BJ (cell line): Measurements from ENCODE around the gene SHLD1. TPM values are rescaled to one million over a fixed set of nuclear protein-coding genes. Genes with fewer than 3 reads are reported as not detected.

Experiments used
- CTCF ChIA-PET: fragments of 350-600 bp; formaldehyde crosslinking; extraction: SDS; loops from one replicate; lab custom pipeline; 2021; ENCODE audit warnings: antibody characterized with exemption, inconsistent platforms; lab: Yijun Ruan, JAX
- POLR2A ChIA-PET: fragments of 300-600 bp; sonication (Branson Sonifier 250); formaldehyde crosslinking; extraction: SDS; loops from one replicate; lab custom pipeline; 2021; ENCODE audit warnings: antibody characterized with exemption; lab: Charles Lee
- DNase-seq: peaks from one replicate; pipeline ENCODE4 v3.0.0-alpha.2; 2011; ENCODE audit warnings: low read depth
- H3K27me3 ChIP-seq: 2 replicates; pipeline ENCODE4 v1.6.0; 2011; ENCODE audit warnings: low read length; ENCODE audit not compliant: control insufficient read depth, insufficient read depth
- H3K36me3 ChIP-seq: 2 replicates; pipeline ENCODE4 v1.5.1; 2011; ENCODE audit warnings: low read length; ENCODE audit not compliant: control insufficient read depth, insufficient read depth
- H3K4me3 ChIP-seq: 2 replicates; pipeline ENCODE4 v1.5.1; 2011; ENCODE audit warnings: low read depth, mild to moderate bottlenecking, control low read depth, low read length
- polyA plus RNA-seq: library from polyadenylated mRNA; depleted of rRNA; stranded (reverse); fragments of >200 nt; gene quantifications from 2 replicates; pipeline ENCODE4 v1.2.3, GENCODE V29; 2011
- TF ChIP-seq, protein P1 (sequence below): IDR thresholded peaks from 2 replicates; pipeline ENCODE4 v1.5.1; 2011; ENCODE audit warnings: low read depth, mild to moderate bottlenecking, control low read depth, inconsistent platforms, low read length, moderate library complexity; ENCODE audit not compliant: insufficient read depth

The SHLD1 gene
- polyA plus RNA-seq, 1 experiment: 2.0 TPM

DNA sequence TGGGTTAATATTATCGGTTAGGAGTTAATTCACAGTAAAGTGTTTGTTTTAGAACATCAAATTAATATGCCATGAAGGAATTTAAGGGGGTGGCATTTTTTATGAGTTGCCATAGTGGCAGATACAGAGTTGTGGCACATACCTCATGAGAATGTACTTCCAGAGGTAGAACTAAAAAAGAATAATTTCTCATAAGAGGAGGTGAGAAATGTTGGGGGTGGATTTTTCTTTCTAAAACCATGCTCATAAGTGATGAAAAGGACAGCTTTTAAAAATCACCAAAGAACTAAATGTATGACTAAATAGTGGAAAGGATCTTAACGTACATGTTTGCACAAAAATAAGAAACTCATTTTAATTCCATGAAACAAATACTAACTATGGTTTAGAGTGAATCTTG is 58.7 kb downstream of the SHLD1 start:
- TF ChIP-seq, protein P1, sequence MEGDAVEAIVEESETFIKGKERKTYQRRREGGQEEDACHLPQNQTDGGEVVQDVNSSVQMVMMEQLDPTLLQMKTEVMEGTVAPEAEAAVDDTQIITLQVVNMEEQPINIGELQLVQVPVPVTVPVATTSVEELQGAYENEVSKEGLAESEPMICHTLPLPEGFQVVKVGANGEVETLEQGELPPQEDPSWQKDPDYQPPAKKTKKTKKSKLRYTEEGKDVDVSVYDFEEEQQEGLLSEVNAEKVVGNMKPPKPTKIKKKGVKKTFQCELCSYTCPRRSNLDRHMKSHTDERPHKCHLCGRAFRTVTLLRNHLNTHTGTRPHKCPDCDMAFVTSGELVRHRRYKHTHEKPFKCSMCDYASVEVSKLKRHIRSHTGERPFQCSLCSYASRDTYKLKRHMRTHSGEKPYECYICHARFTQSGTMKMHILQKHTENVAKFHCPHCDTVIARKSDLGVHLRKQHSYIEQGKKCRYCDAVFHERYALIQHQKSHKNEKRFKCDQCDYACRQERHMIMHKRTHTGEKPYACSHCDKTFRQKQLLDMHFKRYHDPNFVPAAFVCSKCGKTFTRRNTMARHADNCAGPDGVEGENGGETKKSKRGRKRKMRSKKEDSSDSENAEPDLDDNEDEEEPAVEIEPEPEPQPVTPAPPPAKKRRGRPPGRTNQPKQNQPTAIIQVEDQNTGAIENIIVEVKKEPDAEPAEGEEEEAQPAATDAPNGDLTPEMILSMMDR: no peak
- ChIA-PET CTCF (interaction anchor here (0.6 to 1.6 kb wide), 2 partner anchors 17 to 26 kb away, joined by 3 to 7 read pairs; no protein-coding TSS in a partner anchor), POLR2A (no interaction called here)
- no peaks in the 10 kb centered on the region for H3K36me3 ChIP-seq
- H3K27me3 ChIP-seq: no peaks in the 10 kb centered on the region
- no peak overlapping the region for H3K4me3 ChIP-seq
- no peak for DNase-seq

DNA sequence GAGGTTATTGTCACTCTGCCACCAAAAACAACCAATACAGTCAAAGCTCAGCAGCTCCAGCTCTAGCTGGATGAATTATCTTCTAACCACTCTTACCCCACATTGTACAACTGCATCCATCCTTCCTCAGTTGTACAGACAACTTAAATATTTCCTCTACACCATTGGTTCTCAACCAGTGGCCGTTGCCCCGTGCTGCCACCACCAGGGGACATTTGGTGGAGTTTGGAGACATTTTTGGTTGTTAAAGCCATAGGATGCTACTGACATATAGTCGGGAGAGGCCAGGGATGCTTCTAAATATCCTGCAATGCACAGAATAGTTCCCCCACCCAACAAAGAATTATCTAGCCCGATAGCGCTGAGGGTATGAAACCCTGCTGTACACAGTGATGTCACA is 59.3 kb downstream of the SHLD1 start:
- TF ChIP-seq, protein P1: no peak
- POLR2A ChIA-PET: no interaction called here
- H3K4me3 ChIP-seq: no peak overlapping the region
- no peak for DNase-seq
- H3K36me3 ChIP-seq: no peaks in the 10 kb centered on the region
- H3K27me3 ChIP-seq: no peaks in the 10 kb centered on the region
- CTCF ChIA-PET: interaction anchor here (1.6 kb wide), 1 partner anchor 26 kb away, joined by 7 read pairs; no protein-coding TSS in a partner anchor

DNA sequence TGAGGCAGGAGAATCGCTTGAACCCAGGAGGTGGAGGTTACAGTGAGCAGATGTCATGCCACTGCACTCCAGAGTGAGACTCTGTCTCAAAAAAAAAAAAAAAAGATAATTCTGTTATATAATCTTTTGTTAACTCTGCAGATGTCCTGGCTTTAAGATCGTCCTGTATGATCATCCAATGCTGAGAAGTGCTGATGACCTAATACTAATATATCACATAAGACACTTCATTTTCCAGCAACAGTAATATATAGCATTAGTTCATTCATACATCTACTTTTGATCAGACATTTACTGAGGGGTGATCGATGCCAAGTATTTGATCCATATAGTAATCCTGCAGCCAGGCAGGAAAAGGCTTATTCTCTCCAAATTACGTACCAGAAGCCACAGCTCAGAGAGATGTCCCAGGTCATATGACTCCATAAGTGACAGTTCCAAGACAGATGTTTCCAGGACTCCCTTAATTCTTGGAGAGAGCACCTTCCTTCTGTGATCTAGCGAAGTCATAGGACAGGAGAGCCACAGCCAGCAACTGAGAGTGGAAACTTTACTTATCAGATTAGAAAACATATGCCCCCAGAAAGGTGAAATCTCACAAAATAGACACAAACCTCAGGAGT is 60.7 kb downstream of the SHLD1 start:
- Histone ChIP-seq H3K4me3 (no peak overlapping the region), H3K36me3 (no peaks in the 10 kb centered on the region), H3K27me3 (no peaks in the 10 kb centered on the region)
- DNase-seq: no peak
- TF ChIP-seq, protein P1: no peak
- CTCF ChIA-PET: no interaction called here
- POLR2A ChIA-PET: no interaction called here

DNA sequence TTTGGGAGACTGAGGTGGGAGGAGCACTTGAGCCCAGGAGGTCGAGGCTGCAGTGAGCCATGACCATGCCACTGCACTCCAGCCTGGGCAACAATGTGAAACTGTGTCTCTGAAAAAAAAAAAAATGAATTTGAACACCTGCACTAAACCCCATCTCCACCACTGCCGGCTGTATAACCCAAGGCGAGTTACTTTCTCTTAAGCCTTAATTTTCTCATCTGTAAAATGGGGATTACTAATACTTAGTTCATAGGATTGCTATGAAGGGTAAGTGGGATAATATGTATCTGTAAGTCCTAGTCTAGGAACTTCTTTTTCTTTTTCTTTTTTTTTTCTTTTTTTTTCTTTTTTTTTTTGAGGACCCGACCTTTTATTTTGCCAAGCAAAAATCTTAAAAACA is 61.5 kb downstream of the SHLD1 start:
- no peaks in the 10 kb centered on the region for H3K27me3 ChIP-seq
- no peak for DNase-seq
- no peaks in the 10 kb centered on the region for H3K36me3 ChIP-seq
- ChIA-PET POLR2A (no interaction called here), CTCF (no interaction called here)
- TF ChIP-seq, protein P1: no peak
- H3K4me3 ChIP-seq: no peak overlapping the region

DNA sequence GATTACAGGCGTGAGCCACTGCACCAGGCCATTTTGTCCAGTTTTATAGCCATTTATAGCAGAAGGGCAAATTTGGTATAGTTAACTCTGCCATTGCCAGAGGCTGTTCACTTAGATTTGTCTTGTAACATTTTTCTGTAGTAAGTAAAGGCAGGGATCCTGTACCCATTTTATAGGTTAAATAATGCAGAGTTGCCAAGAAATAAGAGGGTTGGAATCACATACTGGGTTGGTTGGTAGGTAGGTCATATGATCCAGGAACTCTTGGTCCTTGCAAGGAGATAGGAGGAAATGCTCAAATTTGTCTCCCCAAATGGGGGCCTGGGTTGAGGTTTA is 68.1 kb downstream of the SHLD1 start:
- TF ChIP-seq, protein P1: no peak
- no peaks in the 10 kb centered on the region for H3K36me3 ChIP-seq
- no peak for DNase-seq
- CTCF ChIA-PET: no interaction called here
- H3K4me3 ChIP-seq: no peak overlapping the region
- POLR2A ChIA-PET: no interaction called here
- no peaks in the 10 kb centered on the region for H3K27me3 ChIP-seq
